ENCODE measurements around the gene PTPN2.

PTPN2 gene

GRCh38 chr18:12769644-12770440, 114.2 kb downstream of the PTPN2 start:
- no peak for TF ChIP-seq CTCF (IDR thresholded peaks at IDR 0.05; ENCODE audit: low read depth, low read length, missing control alignments)
- H3K4me3 ChIP-seq (ENCODE audit: low read depth, low read length) = no peak overlapping the region
- no peak for DNase-seq (ENCODE audit: low read depth)

- DNase-seq (ENCODE audit: low read depth) = no peak
- no peak for TF ChIP-seq CTCF (IDR thresholded peaks at IDR 0.05; ENCODE audit: low read depth, low read length, missing control alignments)
- H3K4me3 ChIP-seq (ENCODE audit: low read depth, low read length) = no peak overlapping the region
Observed at GRCh38 chr18:12769136-12769535, 114.9 kb downstream of the PTPN2 start.

- TF ChIP-seq CTCF (IDR thresholded peaks at IDR 0.05; ENCODE audit: low read depth, low read length, missing control alignments) = no peak
- no peak for DNase-seq (ENCODE audit: low read depth)
- no peak overlapping the region for H3K4me3 ChIP-seq (ENCODE audit: low read depth, low read length)
Observed at GRCh38 chr18:12768625-12769024, 115.4 kb downstream of the PTPN2 start.

- no peak for DNase-seq (ENCODE audit: low read depth)
- no peak overlapping the region for H3K4me3 ChIP-seq (ENCODE audit: low read depth, low read length)
- TF ChIP-seq CTCF (IDR thresholded peaks at IDR 0.05; ENCODE audit: low read depth, low read length, missing control alignments) = no peak
Observed at GRCh38 chr18:12767580-12768155, 116.4 kb downstream of the PTPN2 start.

GRCh38 chr18:12766986-12767433, 117.0 kb downstream of the PTPN2 start:
- no peak for DNase-seq (ENCODE audit: low read depth)
- H3K4me3 ChIP-seq (ENCODE audit: low read depth, low read length) = no peak overlapping the region
- no peak for TF ChIP-seq CTCF (IDR thresholded peaks at IDR 0.05; ENCODE audit: low read depth, low read length, missing control alignments)

- H3K4me3 ChIP-seq (ENCODE audit: low read depth, low read length) = no peak overlapping the region
- no peak for DNase-seq (ENCODE audit: low read depth)
- TF ChIP-seq CTCF (IDR thresholded peaks at IDR 0.05; ENCODE audit: low read depth, low read length, missing control alignments) = no peak
Observed at GRCh38 chr18:12765586-12765985, 118.5 kb downstream of the PTPN2 start.

Data from GM12864 (cell line).